LHCN-M2 (cell line): ENCODE data around the gene GDPD5. TPM values are rescaled to one million over a fixed set of nuclear protein-coding genes. Genes with fewer than 3 reads are reported as not detected.

ENCODE experiments used
- DNase-seq: peaks from one replicate; pipeline ENCODE4 v3.0.0-alpha.2; 2012; ENCODE audit warnings: low read depth
- total RNA-seq: library from RNA; depleted of rRNA; stranded (reverse); fragments of >200 nt; gene quantifications from 2 replicates; pipeline ENCODE4 v1.2.3, GENCODE V29; 2014

Gene GDPD5
- total RNA-seq, 1 experiment from 2014 or later: 1.6 TPM

GRCh38 chr11:75492181-75492820, 33.4 kb downstream of the GDPD5 start:
- no peak for DNase-seq

- no peak for DNase-seq
Observed at GRCh38 chr11:75491465-75491864, 34.3 kb downstream of the GDPD5 start.

- DNase-seq: no peak
Observed at GRCh38 chr11:75490221-75491181, 35.2 kb downstream of the GDPD5 start.

- no peak for DNase-seq
Observed at GRCh38 chr11:75487365-75487764, 38.4 kb downstream of the GDPD5 start.

GRCh38 chr11:75485742-75486141, 40.0 kb downstream of the GDPD5 start:
- no peak for DNase-seq

- DNase-seq: no peak
Observed at GRCh38 chr11:75482931-75483469, 42.7 kb downstream of the GDPD5 start.

- no peak for DNase-seq
Observed at GRCh38 chr11:75481922-75482606, 43.7 kb downstream of the GDPD5 start.

- DNase-seq: no peak
Observed at GRCh38 chr11:75481223-75481921, 44.4 kb downstream of the GDPD5 start.

- no peak for DNase-seq
Observed at GRCh38 chr11:75480185-75481175, 45.3 kb downstream of the GDPD5 start.

- DNase-seq: no peak
Observed at GRCh38 chr11:75479597-75480145, 46.1 kb downstream of the GDPD5 start.

- no peak for DNase-seq
Observed at GRCh38 chr11:75478783-75479596, 46.8 kb downstream of the GDPD5 start.

- no peak for DNase-seq
Observed at GRCh38 chr11:75477614-75477935, 48.2 kb downstream of the GDPD5 start.

- no peak for DNase-seq
Observed at GRCh38 chr11:75476739-75477613, 48.8 kb downstream of the GDPD5 start.

- DNase-seq: peak; percentile 63
Observed at GRCh38 chr11:75475767-75476650, 49.7 kb downstream of the GDPD5 start.

- no peak for DNase-seq
Observed at GRCh38 chr11:75474878-75475766, 50.6 kb downstream of the GDPD5 start.

- no peak for DNase-seq
Observed at GRCh38 chr11:75474240-75474639, 51.5 kb downstream of the GDPD5 start.
